ENCODE results near the gene ZSCAN18.

DNA sequence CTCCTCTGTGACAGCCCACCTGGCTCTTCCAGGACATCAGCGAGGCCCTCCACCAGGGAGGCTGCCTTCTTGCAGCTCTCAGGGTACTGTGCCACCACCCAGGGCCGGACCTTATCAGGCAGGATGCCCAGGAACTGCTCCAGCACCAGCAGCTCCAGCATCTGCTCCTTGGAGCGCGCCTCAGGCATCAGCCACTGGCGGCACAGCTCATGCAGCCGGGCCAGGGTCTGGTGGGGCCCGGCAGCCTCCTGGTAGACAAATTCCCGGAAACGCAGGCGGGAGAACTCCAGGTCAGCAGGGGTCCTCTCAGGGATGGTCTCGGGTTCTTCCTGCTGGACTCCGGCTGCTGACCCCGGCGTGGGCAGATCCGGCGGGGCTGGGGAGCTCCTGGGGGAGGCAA is 8.2 kb downstream of the ZSCAN18 start:
- TF ChIP-seq CTCF (IDR thresholded peaks at IDR 0.05) (no peak), POLR2A (IDR thresholded peaks at IDR 0.05) (no peak)
